ENCODE results near the gene DRAP1.

The DRAP1 gene

DNA sequence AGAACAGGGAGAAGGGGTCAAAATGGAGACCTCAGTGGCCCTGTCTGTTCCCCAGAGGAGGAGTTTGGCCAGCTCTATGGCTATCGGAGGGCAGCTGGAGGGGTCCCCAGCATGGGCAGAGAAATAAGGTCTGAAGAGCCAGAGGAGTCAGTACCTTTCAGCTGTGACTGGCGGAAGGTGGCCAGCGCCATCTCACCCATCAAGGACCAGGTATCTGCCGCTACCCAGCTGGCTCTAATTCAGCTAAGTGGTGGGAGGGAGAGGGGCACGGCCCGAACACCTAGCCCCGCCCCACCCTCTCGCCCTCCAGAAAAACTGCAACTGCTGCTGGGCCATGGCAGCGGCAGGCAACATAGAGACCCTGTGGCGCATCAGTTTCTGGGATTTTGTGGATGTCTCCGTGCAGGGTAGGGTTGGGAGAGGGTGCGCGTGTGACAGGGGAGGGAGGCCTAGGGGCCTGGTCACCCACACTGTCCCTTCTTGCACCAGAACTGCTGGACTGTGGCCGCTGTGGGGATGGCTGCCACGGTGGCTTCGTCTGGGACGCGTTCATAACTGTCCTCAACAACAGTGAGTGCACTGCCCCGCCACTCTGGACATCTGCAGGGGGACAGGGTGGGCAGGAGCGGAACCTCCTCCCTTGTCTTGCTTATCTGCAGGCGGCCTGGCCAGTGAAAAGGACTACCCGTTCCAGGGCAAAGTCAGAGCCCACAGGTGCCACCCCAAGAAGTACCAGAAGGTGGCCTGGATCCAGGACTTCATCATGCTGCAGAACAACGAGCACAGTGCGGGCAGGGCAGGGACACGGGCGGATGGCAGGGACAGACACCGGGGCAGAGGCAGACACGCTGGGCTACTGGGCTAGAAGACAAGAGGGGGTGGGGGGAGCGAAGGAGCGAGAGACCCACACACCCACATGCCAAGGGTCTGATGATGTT lies 36.8 kb upstream of the DRAP1 start:
- ChIA-PET CTCF (interaction anchor here (0.9 to 33.3 kb wide), 6 partner anchors 9 to 186 kb away, joined by 3 to 1090 read pairs (median 11); partner anchors contain the start of genes CCDC85B, CTSW, EFEMP2 and MUS81), POLR2A (interaction anchor here (1.8 kb wide), 1 partner anchor 11 kb away, joined by 7 read pairs; the partner anchor contains the start of gene EFEMP2)
- H3K4me3 ChIP-seq (ENCODE audit: low read depth, low read length) = no peak overlapping the region
- DNase-seq (ENCODE audit: low read depth, low spot score) = no peak
- no peak for TF ChIP-seq CTCF (IDR thresholded peaks at IDR 0.05; ENCODE audit: insufficient read depth, low read length, missing control alignments)

DNA sequence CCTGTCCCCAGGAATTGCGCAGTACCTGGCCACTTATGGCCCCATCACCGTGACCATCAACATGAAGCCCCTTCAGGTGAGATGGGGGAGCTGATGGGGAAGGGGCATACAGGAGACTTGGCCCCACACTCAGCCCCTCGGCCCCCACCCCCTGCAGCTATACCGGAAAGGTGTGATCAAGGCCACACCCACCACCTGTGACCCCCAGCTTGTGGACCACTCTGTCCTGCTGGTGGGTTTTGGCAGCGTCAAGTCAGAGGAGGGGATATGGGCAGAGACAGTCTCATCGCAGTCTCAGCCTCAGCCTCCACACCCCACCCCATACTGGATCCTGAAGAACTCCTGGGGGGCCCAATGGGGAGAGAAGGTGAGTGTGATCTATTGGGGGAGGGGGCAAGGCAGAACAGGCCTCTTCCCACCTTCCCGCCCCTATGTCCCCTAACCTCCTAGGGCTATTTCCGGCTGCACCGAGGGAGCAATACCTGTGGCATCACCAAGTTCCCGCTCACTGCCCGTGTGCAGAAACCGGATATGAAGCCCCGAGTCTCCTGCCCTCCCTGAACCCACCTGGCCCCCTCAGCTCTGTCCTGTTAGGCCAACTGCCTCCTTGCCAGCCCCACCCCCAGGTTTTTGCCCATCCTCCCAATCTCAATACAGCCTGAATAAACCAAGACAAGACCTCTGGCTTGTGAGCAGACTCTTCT lies 36.0 kb upstream of the DRAP1 start:
- no peak for TF ChIP-seq CTCF (IDR thresholded peaks at IDR 0.05; ENCODE audit: insufficient read depth, low read length, missing control alignments)
- CTCF ChIA-PET = interaction anchor here (0.9 to 33.3 kb wide), 10 partner anchors 10 to 108 kb away, joined by 3 to 1090 read pairs (median 14); partner anchors contain the start of genes CTSW, EFEMP2, FOSL1 and SART1
- no peak overlapping the region for H3K4me3 ChIP-seq (ENCODE audit: low read depth, low read length)
- POLR2A ChIA-PET = interaction anchor here (1.1 kb wide), 1 partner anchor 35 kb away, joined by 3 read pairs; no protein-coding TSS in a partner anchor
- DNase-seq (ENCODE audit: low read depth, low spot score) = no peak

DNA sequence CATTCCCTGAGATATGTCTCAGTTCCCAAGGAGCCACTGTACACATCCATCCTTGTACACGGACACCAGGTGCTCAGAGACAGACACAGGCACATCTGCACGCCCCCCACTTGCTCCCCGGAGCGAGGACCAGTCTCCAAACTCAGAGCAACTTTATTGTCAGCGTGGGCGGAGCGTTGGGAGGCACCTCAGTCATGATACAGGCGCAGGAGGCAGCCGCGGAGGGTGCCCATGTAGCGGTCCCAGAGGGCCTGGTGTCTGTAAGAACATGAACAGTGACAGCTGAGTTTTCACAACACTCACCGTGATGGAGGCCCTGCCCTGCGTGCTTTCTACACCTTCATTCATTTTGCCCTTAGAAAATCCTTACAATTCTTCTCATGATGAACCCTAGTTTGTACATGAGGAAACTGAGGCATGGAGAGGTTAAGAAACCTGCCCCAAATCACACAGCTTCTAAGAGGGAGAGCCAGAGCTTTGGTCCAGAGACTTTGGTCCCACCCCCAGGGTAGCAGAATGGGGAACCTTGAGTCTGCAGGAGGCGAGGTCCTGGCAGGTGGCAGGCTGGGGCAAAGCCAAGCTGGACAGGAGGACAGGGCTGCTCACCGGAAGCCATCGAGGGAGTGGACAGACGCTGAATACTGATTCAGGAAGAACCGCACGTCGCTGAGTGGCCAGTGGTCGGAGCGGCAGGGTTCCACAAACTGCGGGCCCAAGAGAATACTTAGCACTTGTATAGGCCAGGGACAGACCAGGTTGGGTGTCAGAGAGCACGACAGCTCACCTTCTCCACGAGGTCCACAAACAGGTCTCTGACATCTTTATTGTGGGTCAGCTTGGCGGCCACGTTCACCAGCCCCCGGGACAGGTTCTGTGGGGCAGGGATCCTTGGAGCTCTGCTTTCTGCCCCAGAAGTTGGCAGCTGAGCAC lies 35.2 kb upstream of the DRAP1 start:
- ChIA-PET POLR2A (interaction anchor here (1.1 to 1.7 kb wide), 4 partner anchors 10 to 34 kb away, joined by 3 to 5 read pairs (median 4); partner anchors contain the start of gene FOSL1), CTCF (interaction anchor here (0.7 to 33.3 kb wide), 42 partner anchors 9 to 251 kb away, joined by 3 to 1090 read pairs (median 6); partner anchors contain the start of genes BANF1, CATSPER1, CFL1 and CTSW)
- no peak for TF ChIP-seq CTCF (IDR thresholded peaks at IDR 0.05; ENCODE audit: insufficient read depth, low read length, missing control alignments)
- DNase-seq (ENCODE audit: low read depth, low spot score) = no peak
- H3K4me3 ChIP-seq (ENCODE audit: low read depth, low read length) = no peak overlapping the region

DNA sequence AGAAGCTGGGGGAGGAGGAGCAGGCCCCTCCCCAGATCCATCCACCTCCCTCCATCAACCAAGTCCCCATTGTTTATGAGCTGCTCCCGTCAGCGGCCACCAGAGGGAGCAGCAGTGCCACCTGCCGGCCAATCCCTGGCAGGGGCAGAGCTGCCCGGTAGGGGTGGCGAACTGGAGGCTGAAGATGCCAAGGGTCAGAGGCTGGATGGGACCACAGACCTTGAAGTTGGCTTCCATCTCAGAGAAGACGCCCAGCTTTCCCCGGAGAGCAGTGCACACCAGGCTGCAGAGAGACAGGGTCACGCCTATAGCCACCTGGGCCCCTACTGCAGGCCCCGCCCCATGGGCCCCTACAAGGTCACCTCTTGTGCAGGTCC lies 34.5 kb upstream of the DRAP1 start:
- peak; percentile 100 for TF ChIP-seq CTCF (IDR thresholded peaks at IDR 0.05; ENCODE audit: insufficient read depth, low read length, missing control alignments)
- no peak for DNase-seq (ENCODE audit: low read depth, low spot score)
- no peak overlapping the region; the same call in 1 of the 2 replicates for H3K4me3 ChIP-seq (ENCODE audit: low read depth, low read length)
- POLR2A ChIA-PET = interaction anchor here (0.9 to 1.7 kb wide), 6 partner anchors 11 to 34 kb away, joined by 3 to 5 read pairs (median 4); partner anchors contain the start of gene FOSL1
- CTCF ChIA-PET = interaction anchor here (0.7 to 33.3 kb wide), 43 partner anchors 9 to 268 kb away, joined by 3 to 1090 read pairs (median 6); partner anchors contain the start of genes BANF1, CATSPER1, CFL1 and CTSW

GRCh38 chr11:65885231-65885630 lies 34.0 kb upstream of the DRAP1 start:
- no peak overlapping the region for H3K4me3 ChIP-seq (ENCODE audit: low read depth, low read length)
- DNase-seq (ENCODE audit: low read depth, low spot score) = no peak
- ChIA-PET CTCF (interaction anchor here (0.8 to 33.3 kb wide), 40 partner anchors 8 to 269 kb away, joined by 3 to 1090 read pairs (median 6); partner anchors contain the start of genes BANF1, CATSPER1, CFL1 and CTSW), POLR2A (interaction anchor here (0.9 to 1.7 kb wide), 5 partner anchors 11 to 30 kb away, joined by 3 to 5 read pairs (median 4); partner anchors contain the start of gene FOSL1)
- TF ChIP-seq CTCF (IDR thresholded peaks at IDR 0.05; ENCODE audit: insufficient read depth, low read length, missing control alignments) = no peak

Data from AG04449 (cell line).